Hepatocyte (in vitro differentiated cells): ENCODE results near the gene UHRF2.

Experiments used
- EZH2 ChIP-seq: fragments of 200-600 bp; sonication (generic); IDR thresholded peaks from 2 replicates; pipeline ENCODE4 v1.6.1; 2016; ENCODE audit warnings: antibody characterized with exemption, mild to moderate bottlenecking, borderline replicate concordance
- EZH2phosphoT487 ChIP-seq: fragments of 200-600 bp; sonication (generic); IDR thresholded peaks from one replicate; pipeline ENCODE4 v1.6.1; 2018; ENCODE audit warnings: antibody characterized with exemption, mild to moderate bottlenecking, low read depth, moderate library complexity; ENCODE audit not compliant: unreplicated experiment, severe bottlenecking
- TF ChIP-seq, protein P1 (sequence below): fragments of 200-600 bp; sonication (generic); IDR thresholded peaks from 2 replicates; pipeline ENCODE4 v1.5.1; 2016; ENCODE audit warnings: antibody characterized with exemption, mild to moderate bottlenecking; ENCODE audit not compliant: poor library complexity

DNA sequence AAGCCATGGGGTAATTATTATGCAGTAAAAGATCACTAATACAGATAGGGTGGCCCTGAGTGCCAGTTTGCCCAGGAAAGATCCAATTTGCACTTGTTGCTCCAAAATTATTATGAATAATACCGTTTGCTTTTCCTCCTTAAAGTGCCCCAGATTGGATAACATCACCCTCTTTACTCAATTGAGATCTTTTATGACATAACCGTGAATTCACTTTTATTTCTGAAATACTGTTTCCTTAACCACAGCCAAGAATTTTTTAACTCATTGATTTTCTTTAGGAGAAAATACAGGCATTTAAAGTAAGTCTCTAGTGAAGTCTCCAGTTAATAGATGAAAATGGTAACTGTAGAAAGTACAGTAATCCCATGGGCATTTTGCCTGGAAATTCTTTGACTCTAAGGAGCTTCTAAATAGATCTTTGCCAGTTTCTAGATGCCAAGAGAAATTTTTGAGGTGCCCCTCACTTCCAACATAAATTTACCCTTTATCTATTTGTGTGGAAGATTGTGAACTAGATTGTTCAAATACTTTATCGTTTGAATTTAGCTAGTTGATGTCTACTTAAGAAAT is 99.2 kb downstream of the UHRF2 start:
- TF ChIP-seq, protein P1, sequence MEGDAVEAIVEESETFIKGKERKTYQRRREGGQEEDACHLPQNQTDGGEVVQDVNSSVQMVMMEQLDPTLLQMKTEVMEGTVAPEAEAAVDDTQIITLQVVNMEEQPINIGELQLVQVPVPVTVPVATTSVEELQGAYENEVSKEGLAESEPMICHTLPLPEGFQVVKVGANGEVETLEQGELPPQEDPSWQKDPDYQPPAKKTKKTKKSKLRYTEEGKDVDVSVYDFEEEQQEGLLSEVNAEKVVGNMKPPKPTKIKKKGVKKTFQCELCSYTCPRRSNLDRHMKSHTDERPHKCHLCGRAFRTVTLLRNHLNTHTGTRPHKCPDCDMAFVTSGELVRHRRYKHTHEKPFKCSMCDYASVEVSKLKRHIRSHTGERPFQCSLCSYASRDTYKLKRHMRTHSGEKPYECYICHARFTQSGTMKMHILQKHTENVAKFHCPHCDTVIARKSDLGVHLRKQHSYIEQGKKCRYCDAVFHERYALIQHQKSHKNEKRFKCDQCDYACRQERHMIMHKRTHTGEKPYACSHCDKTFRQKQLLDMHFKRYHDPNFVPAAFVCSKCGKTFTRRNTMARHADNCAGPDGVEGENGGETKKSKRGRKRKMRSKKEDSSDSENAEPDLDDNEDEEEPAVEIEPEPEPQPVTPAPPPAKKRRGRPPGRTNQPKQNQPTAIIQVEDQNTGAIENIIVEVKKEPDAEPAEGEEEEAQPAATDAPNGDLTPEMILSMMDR, result no peak
- TF ChIP-seq EZH2phosphoT487 (no peak), EZH2 (no peak)
